ENCODE results near the gene CASZ1.

The CASZ1 gene

DNA sequence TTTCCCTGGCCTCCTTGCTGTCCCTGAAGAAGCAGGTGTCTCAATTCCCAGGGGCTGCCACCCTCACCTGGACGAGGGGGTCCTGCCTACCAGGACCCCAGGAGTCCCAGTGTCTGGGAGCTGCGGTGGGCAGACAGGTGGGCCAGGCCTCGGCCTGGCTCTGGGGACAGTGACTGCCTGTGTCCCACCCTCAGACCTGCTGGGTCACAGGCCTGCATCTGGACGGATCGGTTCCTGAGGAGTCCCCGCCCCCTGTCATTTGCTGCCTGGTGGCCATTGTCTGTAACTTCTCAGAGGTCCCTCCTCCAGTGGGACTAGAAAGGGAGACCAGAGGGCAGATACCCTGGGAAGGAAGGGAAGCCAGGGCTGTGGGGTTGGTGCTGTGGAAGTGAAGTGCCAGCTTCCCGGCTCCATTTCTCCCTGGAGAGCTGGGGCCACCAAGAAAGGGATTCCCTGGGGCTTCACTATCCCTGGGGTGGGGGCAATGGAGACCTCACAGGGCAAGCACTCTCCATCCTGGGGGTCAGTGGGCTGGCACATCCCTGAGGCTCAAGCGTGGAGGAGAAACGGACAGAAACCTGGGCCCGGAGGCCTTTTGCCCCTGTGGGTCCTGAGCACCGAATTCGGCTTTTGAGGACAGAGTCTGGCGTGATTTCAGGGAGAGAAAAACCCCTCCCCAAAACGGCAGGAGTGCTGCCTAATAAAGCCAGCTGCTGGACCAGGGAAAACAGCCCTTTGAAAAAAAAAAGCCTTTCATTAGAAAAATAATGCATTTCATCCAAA, 164.4 kb downstream of the CASZ1 start:
- DNase-seq = no peak

DNA sequence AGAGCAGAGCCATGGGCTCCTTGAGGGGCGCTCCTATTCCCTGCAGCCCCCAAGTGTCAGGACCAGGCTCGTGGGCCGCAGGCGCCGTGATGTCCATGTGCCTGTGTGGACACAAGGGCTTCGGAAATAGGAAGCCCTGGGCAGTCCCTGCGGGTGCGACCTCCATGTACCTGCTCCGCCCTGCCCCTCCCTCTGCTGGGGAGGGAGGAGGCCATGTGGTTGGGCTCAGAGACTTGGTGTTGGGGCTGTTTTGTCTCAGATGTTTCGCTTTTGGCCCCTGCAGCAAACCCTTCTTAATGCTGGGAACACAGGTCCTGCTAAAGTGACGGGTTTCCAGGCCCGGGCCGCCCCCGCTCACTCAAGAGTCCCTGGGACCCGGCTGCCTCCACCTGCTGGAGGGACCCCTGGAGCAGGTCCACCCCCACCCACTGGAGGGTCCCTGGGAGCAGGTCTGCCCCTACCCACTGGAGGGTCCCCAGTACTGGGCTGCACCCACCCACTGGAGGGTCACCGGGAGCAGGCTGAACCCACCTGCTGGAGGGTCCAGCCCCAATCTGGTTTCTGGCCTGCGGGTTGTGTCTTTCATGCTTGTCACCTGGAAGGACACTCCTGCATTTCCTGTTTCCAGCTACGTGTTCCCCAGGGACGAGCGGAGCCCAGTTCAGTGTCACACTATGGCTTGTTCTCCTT, 165.2 kb downstream of the CASZ1 start:
- DNase-seq = no peak

DNA sequence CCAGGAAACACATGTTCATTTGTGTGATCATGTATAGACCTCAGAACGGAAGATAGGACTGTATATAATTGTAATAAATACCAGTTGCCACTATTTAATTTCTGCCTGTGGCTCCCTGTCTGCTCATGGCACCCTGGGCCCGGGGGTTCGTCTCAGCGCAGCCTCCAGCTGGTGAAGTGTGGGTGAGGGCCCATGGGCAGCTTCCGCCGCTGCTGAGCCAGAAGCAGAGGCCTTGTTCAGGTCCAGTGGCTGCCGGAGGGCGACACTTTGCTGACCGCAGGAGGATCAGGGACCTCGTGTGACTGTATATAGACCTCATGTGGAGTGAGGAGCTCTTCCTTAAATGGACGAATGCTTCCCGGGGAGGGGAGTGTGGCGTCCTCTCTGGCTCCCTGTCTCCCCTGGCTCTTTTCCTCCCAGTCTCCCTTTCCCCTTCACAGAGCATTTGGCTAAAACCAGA, 165.8 kb downstream of the CASZ1 start:
- DNase-seq = no peak

- DNase-seq = no peak
These were observed 166.5 kb downstream of the CASZ1 start for GRCh38 chr1:10629816-10630571.

DNA sequence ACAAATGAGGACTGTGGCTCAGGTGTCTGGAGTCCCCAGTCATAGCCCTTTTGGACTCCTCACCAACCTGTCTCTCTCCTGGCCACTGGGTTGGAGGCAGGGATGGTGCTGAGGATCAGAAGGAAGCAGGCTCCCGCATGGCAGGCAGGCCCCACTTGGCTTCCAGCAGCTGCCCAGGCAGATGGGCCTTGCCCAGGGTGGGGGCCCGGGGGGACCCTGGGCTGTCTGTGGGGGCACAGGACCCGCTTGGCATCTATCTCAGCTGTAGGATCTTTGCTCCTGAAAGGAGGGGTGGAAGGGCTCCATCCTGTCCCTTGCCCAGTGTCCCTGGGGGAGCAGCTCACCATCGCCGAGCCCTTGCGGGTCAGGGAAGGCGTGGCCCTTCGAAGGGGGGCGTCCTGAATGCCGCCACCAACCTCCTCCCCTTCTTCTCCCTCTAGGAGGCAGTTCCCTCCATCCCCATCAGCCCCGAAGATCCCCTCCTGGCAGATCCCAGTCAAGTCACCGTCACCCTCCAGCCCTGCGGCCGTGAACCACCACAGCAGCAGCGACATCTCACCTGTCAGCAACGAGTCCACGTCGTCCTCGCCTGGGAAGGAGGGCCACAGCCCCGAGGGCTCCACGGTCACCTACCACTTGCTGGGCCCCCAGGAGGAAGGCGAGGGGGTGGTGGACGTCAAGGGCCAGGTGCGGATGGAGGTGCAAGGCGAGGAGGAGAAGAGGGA, 167.2 kb downstream of the CASZ1 start:
- no peak for DNase-seq

- DNase-seq = no peak
These were observed 167.8 kb downstream of the CASZ1 start for GRCh38 chr1:10628685-10629084.

- DNase-seq = no peak
These were observed 169.5 kb downstream of the CASZ1 start for GRCh38 chr1:10626791-10627410.

DNA sequence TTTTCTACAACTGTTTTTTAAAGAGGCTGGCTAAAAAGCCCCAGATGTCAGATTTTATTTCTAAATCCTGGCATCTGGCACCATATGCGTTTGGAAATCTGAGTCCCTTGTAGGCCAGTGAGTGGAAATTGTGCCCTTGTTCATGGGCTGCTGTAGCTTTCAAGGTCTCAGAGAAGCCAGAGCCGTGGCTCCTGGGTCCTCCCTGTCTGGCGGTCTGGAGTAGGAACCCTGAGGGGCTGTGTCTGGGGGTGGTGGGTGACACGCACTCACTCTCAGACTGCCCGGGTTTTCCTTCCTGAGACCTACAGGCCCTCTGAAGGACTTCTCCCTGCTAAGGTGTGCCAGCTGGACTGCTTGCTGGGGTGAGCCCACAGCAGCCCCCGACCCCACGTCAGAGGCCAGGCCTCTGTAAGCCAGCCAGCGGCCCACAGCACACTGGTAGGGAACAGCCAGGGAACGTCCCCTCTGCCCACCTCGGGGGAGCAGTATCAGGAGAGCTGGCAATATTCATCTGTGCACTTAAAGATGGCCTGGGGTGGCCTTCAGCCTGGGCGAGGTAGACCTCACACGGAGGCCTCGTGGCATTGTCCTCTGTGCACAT, 170.2 kb downstream of the CASZ1 start:
- DNase-seq = peak; percentile 5

- peak; percentile 10 for DNase-seq
These were observed 170.9 kb downstream of the CASZ1 start for GRCh38 chr1:10625554-10625953.

DNA sequence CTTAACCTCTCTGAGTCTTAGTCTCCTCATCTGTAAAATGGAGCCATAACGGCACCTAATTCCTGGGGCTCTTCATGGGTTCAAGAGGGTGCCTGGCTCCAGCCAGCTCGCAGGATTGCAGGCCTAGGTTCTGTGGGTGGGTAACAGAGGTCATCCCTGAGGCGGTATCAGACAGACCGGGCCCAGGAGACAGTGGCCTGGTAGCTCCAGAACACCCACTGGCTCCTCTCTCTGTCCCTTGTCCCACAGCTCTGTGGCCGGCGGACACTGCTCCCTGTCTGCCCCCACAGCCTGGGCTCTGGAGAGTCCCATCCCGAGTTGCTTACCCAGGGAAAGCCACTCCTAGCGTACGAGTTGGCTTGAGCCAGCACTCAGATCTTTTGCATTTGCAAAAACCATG, 171.4 kb downstream of the CASZ1 start:
- DNase-seq = no peak

- DNase-seq = peak; percentile 9
These were observed 172.0 kb downstream of the CASZ1 start for GRCh38 chr1:10624256-10625050.

DNA sequence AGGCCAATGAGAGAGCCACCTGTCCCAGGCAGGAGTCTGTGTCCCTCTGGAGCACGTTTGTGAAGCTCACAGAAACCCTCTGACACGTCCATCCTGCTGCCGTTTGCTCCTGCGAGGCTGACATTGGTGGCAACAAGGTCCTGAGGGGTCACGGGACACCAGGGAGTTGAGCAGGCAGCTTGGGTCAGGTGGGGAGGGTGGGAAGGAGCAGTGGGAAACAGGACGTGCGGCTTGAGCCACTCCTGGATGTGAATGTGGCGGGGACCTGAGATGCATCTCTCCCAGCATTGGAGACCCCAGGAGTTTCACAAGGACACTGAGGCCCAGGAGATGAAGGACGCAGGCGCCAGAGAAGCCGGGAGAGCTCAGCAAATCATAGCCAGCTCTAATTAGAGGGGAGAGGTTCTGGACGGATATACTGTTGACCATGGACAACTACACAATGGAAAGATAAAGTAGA, 172.7 kb downstream of the CASZ1 start:
- no peak for DNase-seq

DNA sequence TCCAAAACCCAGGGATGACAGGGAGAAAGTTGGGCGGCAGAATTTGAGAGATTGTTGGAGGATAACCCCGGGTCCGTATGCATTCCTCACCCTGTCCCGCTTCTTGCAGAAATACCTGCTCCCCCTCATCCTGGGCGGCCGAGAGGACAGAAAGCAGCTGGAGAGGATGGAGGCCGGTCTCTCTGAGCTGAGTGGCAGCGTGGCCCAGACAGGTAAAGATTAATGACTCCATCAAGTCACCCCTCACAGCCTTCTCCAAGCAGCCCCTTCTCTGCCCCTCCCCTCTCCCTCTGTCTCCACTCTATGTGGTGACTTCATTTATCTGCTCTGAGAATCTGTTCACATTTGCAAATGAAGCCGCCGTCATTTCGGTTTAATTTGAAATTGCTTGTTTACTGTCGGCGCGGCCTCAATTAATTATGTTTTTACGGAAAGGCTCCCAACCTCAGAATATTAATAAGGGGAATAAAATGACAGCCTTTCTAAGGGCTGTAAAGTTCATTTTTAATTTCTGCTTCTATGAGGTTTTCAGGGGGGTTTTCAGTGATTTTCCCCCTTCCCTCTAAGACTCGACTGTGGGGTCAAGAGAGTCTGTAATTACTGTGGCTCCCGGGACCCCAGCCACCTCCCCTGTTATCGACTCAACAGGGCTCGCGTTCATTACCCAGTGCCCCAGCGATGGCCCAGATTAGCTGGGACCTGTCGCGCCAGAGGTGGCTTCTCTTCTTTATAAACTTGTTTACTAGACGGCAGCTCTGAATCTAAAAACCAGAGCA, 173.3 kb downstream of the CASZ1 start:
- DNase-seq = no peak

- DNase-seq = peak; percentile 4
These were observed 174.5 kb downstream of the CASZ1 start for GRCh38 chr1:10621906-10622305.

GRCh38 chr1:10620776-10621175, 175.7 kb downstream of the CASZ1 start:
- DNase-seq = peak; percentile 4

GRCh38 chr1:10617931-10618885, 178.2 kb downstream of the CASZ1 start:
- no peak for DNase-seq

DNA sequence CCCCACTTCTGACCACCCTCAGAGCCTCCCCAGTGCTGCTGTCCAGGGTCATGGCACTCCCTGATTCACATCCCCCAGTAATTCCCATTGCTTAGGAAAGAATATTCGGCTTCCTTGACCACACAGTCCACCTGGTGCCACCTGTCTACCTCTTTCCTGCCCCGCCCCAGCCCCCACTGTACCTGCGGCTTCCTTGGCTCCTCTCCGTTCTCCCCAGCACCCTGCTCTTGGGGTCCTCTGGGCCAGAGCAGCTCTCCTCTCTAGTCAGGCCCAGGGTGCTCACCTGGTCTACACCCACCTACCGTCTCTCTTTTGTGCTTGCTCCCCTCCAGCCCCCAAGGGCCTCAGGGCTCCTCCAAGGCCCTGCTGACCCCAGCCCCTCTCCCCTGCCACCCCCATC, 179.1 kb downstream of the CASZ1 start:
- DNase-seq = no peak

GRCh38 chr1:10616696-10617095, 179.8 kb downstream of the CASZ1 start:
- DNase-seq = no peak

All from activated T-cell treated with anti-CD3 and anti-CD28 coated beads, Interleukin-2, amount 50 U/mL, for 1 hour (primary cell).